ENCODE results near the gene MIER3. TPM values are rescaled to one million over a fixed set of nuclear protein-coding genes. Genes with fewer than 3 reads are reported as not detected.

The MIER3 gene
- total and polyA plus RNA-seq, 9 of the 15 experiments (the other 6 are each of a cell fraction or from before 2014, with no cell fraction given): 4.1 to 29.3 (median 13.0) TPM

- TF ChIP-seq, protein P1, sequence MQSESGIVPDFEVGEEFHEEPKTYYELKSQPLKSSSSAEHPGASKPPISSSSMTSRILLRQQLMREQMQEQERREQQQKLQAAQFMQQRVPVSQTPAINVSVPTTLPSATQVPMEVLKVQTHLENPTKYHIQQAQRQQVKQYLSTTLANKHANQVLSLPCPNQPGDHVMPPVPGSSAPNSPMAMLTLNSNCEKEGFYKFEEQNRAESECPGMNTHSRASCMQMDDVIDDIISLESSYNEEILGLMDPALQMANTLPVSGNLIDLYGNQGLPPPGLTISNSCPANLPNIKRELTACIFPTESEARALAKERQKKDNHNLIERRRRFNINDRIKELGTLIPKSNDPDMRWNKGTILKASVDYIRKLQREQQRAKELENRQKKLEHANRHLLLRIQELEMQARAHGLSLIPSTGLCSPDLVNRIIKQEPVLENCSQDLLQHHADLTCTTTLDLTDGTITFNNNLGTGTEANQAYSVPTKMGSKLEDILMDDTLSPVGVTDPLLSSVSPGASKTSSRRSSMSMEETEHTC (IDR thresholded peaks at IDR 0.05): no peak; the same call in 1 of the 2 replicates
- TF ChIP-seq KAT2B (IDR thresholded peaks at IDR 0.05; ENCODE audit: low read depth, low read length) (no peak), CBFA2T3 (IDR thresholded peaks at IDR 0.05) (no peak), IFI16 (CRISPR knock-in tag; IDR thresholded peaks at IDR 0.05) (no peak), DEAF1 (CRISPR knock-in tag; IDR thresholded peaks at IDR 0.05) (0 out of 2 replicates have a peak, but pooled peaks have one; percentile 6), SAFB (IDR thresholded peaks at IDR 0.05; ENCODE audit: borderline replicate concordance, low read depth, low read length) (peak; percentile 59; the same call in 1 of the 2 replicates), PRDM10 (IDR thresholded peaks at IDR 0.05; ENCODE audit: partially characterized antibody) (peak; percentile 20), FOXK2 (conservative IDR thresholded peaks at IDR 0.05 in 1 of 2, IDR thresholded peaks at IDR 0.05 in 1 of 2; ENCODE audit: low read depth in 2 of 2) (peak; percentile 2 to 74; a peak in 2 of 4 replicates), MAFG (tag; conservative IDR thresholded peaks at IDR 0.05) (no peak)
- TF ChIP-seq, protein P2, sequence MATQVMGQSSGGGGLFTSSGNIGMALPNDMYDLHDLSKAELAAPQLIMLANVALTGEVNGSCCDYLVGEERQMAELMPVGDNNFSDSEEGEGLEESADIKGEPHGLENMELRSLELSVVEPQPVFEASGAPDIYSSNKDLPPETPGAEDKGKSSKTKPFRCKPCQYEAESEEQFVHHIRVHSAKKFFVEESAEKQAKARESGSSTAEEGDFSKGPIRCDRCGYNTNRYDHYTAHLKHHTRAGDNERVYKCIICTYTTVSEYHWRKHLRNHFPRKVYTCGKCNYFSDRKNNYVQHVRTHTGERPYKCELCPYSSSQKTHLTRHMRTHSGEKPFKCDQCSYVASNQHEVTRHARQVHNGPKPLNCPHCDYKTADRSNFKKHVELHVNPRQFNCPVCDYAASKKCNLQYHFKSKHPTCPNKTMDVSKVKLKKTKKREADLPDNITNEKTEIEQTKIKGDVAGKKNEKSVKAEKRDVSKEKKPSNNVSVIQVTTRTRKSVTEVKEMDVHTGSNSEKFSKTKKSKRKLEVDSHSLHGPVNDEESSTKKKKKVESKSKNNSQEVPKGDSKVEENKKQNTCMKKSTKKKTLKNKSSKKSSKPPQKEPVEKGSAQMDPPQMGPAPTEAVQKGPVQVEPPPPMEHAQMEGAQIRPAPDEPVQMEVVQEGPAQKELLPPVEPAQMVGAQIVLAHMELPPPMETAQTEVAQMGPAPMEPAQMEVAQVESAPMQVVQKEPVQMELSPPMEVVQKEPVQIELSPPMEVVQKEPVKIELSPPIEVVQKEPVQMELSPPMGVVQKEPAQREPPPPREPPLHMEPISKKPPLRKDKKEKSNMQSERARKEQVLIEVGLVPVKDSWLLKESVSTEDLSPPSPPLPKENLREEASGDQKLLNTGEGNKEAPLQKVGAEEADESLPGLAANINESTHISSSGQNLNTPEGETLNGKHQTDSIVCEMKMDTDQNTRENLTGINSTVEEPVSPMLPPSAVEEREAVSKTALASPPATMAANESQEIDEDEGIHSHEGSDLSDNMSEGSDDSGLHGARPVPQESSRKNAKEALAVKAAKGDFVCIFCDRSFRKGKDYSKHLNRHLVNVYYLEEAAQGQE (IDR thresholded peaks at IDR 0.05; ENCODE audit: borderline replicate concordance): peak; percentile 7; the same call in 1 of the 2 replicates
- TF ChIP-seq, protein P2 (CRISPR knock-in tag; IDR thresholded peaks at IDR 0.05; ENCODE audit: low read depth): no peak
Measured at GRCh38 chr5:56909294-56910209, 42.4 kb downstream of the MIER3 start, which contains the start of gene SETD9 (continued).
